Suprapubic skin (tissue), 4 donors: ENCODE data around the gene BICRAL.

Experiments used
- CTCF ChIP-seq, 2 donors: fragments of 200-600 bp in 1 of 2; fragments of 450-650 bp in 1 of 2; sonication (generic) in 1 of 2; IDR thresholded peaks; one replicate each; pipeline ENCODE4 v1.5.1; 2016 to 2019; ENCODE audit warnings: antibody characterized with exemption in 2 of 2, mild to moderate bottlenecking in 1 of 2, moderate library complexity in 1 of 2
- POLR2A ChIP-seq, 2 donors: fragments of 450-650 bp; IDR thresholded peaks; one replicate each; pipeline ENCODE4 v1.6.1; 2017; ENCODE audit warnings: antibody characterized with exemption in 2 of 2, mild to moderate bottlenecking in 2 of 2, moderate library complexity in 2 of 2
- POLR2AphosphoS5 ChIP-seq, 3 donors: sonication (generic); formaldehyde crosslinking; IDR thresholded peaks; one replicate each; pipeline ENCODE4 v1.6.1; 2017; ENCODE audit warnings: antibody characterized with exemption in 3 of 3

GRCh38 chr6:42896178-42896719 lies 114.4 kb downstream of the BICRAL start:
- TF ChIP-seq CTCF (IDR thresholded peaks at IDR 0.05) (no peak), POLR2A (IDR thresholded peaks at IDR 0.05) (no peak), POLR2AphosphoS5 (IDR thresholded peaks at IDR 0.05) (no peak)
